DMS 273 (cell line): ENCODE data around the gene ANKRD13B.

Experiments
- DNase-seq: peaks from one replicate; lab custom pipeline; 2025; ENCODE audit not compliant: unreplicated experiment; lab: John Stamatoyannopoulos, UW

ANKRD13B gene

GRCh38 chr17:29579866-29580771, 12.8 kb upstream of the ANKRD13B start:
- DNase-seq, result peak; percentile 96

GRCh38 chr17:29581583-29582253, 11.2 kb upstream of the ANKRD13B start:
- peak; percentile 74 for DNase-seq

GRCh38 chr17:29582254-29582765, 10.6 kb upstream of the ANKRD13B start:
- peak; percentile 88 for DNase-seq

- peak; percentile 79 for DNase-seq
These were observed 10.2 kb upstream of the ANKRD13B start for GRCh38 chr17:29582772-29583171.

GRCh38 chr17:29583324-29584248, 9.3 kb upstream of the ANKRD13B start:
- DNase-seq, result peak; percentile 76

- no peak for DNase-seq
These were observed 8.4 kb upstream of the ANKRD13B start for GRCh38 chr17:29584452-29585079.

GRCh38 chr17:29585080-29585751, 7.7 kb upstream of the ANKRD13B start:
- no peak for DNase-seq

GRCh38 chr17:29586676-29587469, 6.1 kb upstream of the ANKRD13B start:
- no peak for DNase-seq

- no peak for DNase-seq
These were observed 5.3 kb upstream of the ANKRD13B start for GRCh38 chr17:29587591-29587990.

- DNase-seq, result no peak
These were observed 4.8 kb upstream of the ANKRD13B start for GRCh38 chr17:29588017-29588561.

- DNase-seq, result peak; percentile 80
These were observed 4.1 kb upstream of the ANKRD13B start for GRCh38 chr17:29588562-29589411.

- DNase-seq, result peak; percentile 96
These were observed 3.2 kb upstream of the ANKRD13B start, which contains the start of gene GIT1 for GRCh38 chr17:29589524-29590410. Gene GIT1 (minus strand): TSS chr17:29589648. CDS start chr17:29589378, 270 bp downstream.

- peak; percentile 93 for DNase-seq
These were observed 2.4 kb upstream of the ANKRD13B start for GRCh38 chr17:29590411-29591145.

GRCh38 chr17:29591146-29591736, 1.7 kb upstream of the ANKRD13B start:
- peak; percentile 94 for DNase-seq

- DNase-seq, result peak; percentile 98
These were observed 959 bp upstream of the ANKRD13B start for GRCh38 chr17:29591737-29592608.
